ENCODE results near the gene SLC30A7.
"Not testable (repeated sequence)": the region's sequence is repeated elsewhere in the genome, so short reads cannot be mapped to it uniquely, and the experiment has no call there.

Gene SLC30A7

DNA sequence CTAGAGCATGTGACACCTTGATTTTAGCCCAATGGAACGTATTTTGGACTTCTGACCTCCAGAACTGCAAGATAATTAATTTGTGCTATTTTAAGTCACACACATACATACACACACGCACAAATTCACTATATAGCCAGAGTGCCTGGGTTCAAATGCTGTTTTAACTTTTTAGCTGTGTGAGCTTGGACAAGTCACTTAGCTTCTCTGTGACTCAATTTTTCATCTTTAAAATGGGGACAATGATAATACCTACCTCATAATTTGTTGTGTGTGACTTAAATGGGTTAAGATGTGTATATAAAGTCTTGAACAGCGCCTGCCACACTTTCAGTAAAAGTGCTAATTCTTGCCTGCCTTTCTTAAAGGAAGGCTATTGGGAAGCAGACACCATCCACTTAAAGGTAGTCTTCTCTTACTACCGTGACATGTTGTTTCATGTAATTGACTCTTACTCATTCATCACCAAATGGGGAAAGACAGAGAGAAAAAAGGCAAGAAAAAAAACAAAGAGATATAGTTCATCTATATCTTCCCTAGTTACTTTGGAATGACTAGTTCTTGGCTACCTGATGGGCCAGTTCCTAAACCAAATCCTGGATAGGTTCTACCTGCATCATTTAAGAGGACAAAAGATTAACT is 56.3 kb downstream of the SLC30A7 start:
- TF ChIP-seq, protein P1, sequence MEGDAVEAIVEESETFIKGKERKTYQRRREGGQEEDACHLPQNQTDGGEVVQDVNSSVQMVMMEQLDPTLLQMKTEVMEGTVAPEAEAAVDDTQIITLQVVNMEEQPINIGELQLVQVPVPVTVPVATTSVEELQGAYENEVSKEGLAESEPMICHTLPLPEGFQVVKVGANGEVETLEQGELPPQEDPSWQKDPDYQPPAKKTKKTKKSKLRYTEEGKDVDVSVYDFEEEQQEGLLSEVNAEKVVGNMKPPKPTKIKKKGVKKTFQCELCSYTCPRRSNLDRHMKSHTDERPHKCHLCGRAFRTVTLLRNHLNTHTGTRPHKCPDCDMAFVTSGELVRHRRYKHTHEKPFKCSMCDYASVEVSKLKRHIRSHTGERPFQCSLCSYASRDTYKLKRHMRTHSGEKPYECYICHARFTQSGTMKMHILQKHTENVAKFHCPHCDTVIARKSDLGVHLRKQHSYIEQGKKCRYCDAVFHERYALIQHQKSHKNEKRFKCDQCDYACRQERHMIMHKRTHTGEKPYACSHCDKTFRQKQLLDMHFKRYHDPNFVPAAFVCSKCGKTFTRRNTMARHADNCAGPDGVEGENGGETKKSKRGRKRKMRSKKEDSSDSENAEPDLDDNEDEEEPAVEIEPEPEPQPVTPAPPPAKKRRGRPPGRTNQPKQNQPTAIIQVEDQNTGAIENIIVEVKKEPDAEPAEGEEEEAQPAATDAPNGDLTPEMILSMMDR (conservative IDR thresholded peaks at IDR 0.05) = no peak
- no peak overlapping the region for H3K27ac ChIP-seq

DNA sequence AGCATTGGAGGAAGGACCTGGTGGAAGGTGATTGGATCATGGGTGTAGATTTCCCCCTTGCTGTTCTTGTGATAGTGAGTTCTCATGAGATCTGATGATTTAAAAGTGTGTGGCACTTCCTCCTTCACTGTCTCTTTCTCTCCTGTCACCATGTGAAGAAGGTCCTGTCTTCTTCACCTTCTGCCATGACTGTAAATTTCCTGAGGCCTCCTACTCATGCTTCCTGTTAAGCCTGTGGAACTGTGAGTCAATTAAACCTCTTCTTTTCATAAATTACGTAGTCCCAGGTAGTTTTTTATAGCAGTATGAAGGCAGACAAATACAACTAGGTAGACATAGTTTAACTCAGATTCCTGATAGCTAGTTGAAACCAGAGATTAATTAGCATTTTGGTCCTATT is 57.1 kb downstream of the SLC30A7 start:
- H3K27ac ChIP-seq = not testable (repeated sequence)

DNA sequence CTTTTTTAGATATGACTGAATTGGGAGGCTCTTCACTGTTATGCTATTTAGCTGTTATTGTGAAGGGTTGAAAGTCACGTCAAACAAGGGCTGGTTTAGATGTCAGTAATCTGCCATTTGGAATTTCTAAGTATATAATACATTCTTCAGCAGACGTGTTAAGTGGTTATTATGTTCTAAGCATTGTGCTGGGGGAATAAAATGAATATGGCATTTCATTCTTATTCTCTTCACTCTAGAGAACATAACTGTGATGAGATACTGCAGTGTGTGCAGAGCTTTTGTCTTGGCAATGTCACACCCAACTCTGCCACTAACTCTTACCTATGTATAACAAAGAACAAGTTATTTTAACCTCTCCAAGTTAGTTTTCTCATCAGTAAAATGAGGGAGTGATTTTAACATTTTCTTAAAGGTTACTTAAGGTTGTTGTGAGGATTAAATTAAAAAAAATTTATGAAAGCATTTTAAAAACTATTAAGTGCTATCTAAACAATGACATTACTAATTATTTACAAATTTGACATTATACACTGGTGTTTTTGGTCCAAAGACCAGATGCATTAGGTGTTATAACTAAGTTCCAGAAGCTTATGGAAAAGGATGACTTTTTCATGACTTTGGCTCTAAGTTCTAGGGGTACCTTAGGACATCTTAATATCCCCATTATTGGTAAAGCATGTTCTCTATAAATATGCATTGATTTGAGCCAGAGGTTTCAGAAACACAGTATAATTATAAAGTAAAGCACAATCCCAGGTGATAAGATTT is 58.3 kb downstream of the SLC30A7 start:
- no peak overlapping the region for H3K27ac ChIP-seq
- no peak for TF ChIP-seq ZFX (IDR thresholded peaks at IDR 0.05)
- TF ChIP-seq, protein P1 (conservative IDR thresholded peaks at IDR 0.05) = no peak

- TF ChIP-seq, protein P1 (conservative IDR thresholded peaks at IDR 0.05) = no peak
- no peak for TF ChIP-seq ZFX (IDR thresholded peaks at IDR 0.05)
- H3K27ac ChIP-seq = no peak overlapping the region
Observed at GRCh38 chr1:100955322-100955721, 59.4 kb downstream of the SLC30A7 start.

DNA sequence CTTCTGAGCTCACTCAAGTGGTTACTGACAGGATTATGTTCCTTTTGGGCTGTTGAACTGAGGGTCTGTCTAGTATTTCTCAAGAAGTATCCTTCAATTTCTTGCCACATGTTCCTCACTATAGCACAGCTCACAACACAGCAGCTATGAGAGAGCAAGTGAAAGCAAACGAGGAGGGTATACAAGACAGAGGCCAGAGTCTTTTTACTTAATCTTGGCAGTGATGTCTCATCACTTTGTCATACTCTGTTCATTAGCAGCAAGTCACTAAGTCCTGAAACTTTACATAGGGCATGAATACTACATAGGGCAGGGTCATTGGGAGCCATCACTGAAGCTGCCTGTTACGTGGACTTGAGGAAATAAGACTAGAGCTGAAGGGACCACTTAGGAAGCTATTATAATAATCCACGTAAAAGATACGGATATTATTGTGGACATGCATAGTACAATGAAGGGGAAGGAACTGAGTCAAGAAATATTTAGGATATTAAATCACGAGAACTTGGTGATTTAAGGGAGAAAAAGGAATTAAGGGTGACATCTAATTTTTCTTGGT is 63.7 kb downstream of the SLC30A7 start:
- no peak for TF ChIP-seq ZFX (IDR thresholded peaks at IDR 0.05)
- TF ChIP-seq, protein P1 (conservative IDR thresholded peaks at IDR 0.05) = no peak
- no peak overlapping the region for H3K27ac ChIP-seq

DNA sequence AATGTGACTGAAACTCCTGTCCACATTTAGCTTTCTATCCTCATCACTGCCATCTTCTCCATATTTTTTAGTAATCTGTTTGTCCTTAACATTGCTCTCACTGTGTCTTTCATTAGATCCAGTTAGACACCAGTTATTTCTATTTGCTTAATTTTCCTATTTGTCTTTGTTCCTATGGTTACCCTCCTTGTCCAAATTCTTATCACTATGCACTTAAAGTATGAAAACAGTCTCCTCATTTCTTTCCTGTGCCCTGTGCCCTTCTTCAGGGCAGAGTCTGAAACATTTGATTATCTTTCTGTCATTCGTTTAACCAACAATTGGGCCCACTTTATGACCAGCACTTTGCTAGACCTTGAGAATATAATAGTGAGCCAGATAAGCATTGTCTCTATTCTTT is 64.2 kb downstream of the SLC30A7 start:
- H3K27ac ChIP-seq = no peak overlapping the region
- no peak for TF ChIP-seq ZFX (IDR thresholded peaks at IDR 0.05)
- TF ChIP-seq, protein P1 (conservative IDR thresholded peaks at IDR 0.05) = no peak

GRCh38 chr1:100968621-100969020 is 72.7 kb downstream of the SLC30A7 start:
- H3K27ac ChIP-seq = no peak overlapping the region
- TF ChIP-seq, protein P1 (conservative IDR thresholded peaks at IDR 0.05) = no peak
- no peak for TF ChIP-seq ZFX (IDR thresholded peaks at IDR 0.05)

All from C4-2B (cell line).